ENCODE measurements around the gene TUBB4B. TPM values are rescaled to one million over a fixed set of nuclear protein-coding genes. Genes with fewer than 3 reads are reported as not detected.

The TUBB4B gene
- total RNA-seq, 2 donors from 2014 or later, result 328 to 415 TPM

GRCh38 chr9:137276473-137277328, 35.6 kb downstream of the TUBB4B start:
- Histone ChIP-seq H3K9ac (ENCODE audit: extremely low read depth, low read length, poor library complexity, severe bottlenecking) (peak overlapping the region; percentile 55), H3K27ac (ENCODE audit: low read depth, low read length) (no peak overlapping the region), H3K36me3 (ENCODE audit: control insufficient read depth, insufficient read depth, low read length) (peaks cover 12% of the 10 kb centered on the region), H3K4me1 (ENCODE audit: control insufficient read depth, insufficient read depth, low read length) (peaks cover 10% of the 10 kb centered on the region), H3K4me3 (ENCODE audit: low read length) (peak overlapping the region; percentile 73), H3K27me3 (ENCODE audit: control insufficient read depth, insufficient read depth, low read length, poor library complexity, severe bottlenecking) (no peaks in the 10 kb centered on the region), H3K9me3 (ENCODE audit: control insufficient read depth, low read length) (no peaks in the 10 kb centered on the region)
- Mint-ChIP-seq H3K36me3 (ENCODE audit: low read depth) (peaks cover 9% of the 10 kb centered on the region), H3K27me3 (ENCODE audit: insufficient read depth) (peaks cover 2% of the 10 kb centered on the region), H3K4me3 (peak overlapping the region; percentile 59), H3K9me3 (no peaks in the 10 kb centered on the region), H3K27ac (peak overlapping the region; percentile 96), H3K4me1 (peaks cover 20% of the 10 kb centered on the region)
- TF ChIP-seq CTCF (conservative IDR thresholded peaks at IDR 0.05), result no peak
- WGBS, 2 experiments (ENCODE audit: insufficient coverage in 1 of 2, insufficient read length in 1 of 2), result 62 to 84% methylated on average over 12 to 30 of the region's 30 CpGs
- peak; percentile 84 for DNase-seq

GRCh38 chr9:137277329-137278041, 36.4 kb downstream of the TUBB4B start, which contains the start of gene TOR4A:
Gene TOR4A, plus strand, starts transcription at chr9:137277726. Its CDS starts 964 bp downstream, at chr9:137278690.
- Mint-ChIP-seq H3K9me3 (no peaks in the 10 kb centered on the region), H3K4me3 (peak within 1 kb of the TSS; percentile 59), H3K36me3 (ENCODE audit: low read depth) (peaks cover 11% of the 10 kb centered on the region), H3K4me1 (peaks cover 20% of the 10 kb centered on the region), H3K27ac (peak within 1 kb of the TSS; percentile 96), H3K27me3 (ENCODE audit: insufficient read depth) (peaks cover 5% of the 10 kb centered on the region)
- Histone ChIP-seq H3K9ac (ENCODE audit: extremely low read depth, low read length, poor library complexity, severe bottlenecking) (peak within 1 kb of the TSS; percentile 55), H3K27me3 (ENCODE audit: control insufficient read depth, insufficient read depth, low read length, poor library complexity, severe bottlenecking) (no peaks in the 10 kb centered on the region), H3K4me1 (ENCODE audit: control insufficient read depth, insufficient read depth, low read length) (peaks cover 10% of the 10 kb centered on the region), H3K4me3 (ENCODE audit: low read length) (peak within 1 kb of the TSS; percentile 73), H3K36me3 (ENCODE audit: control insufficient read depth, insufficient read depth, low read length) (peaks cover 12% of the 10 kb centered on the region), H3K9me3 (ENCODE audit: control insufficient read depth, low read length) (no peaks in the 10 kb centered on the region), H3K27ac (ENCODE audit: low read depth, low read length) (no peak within 1 kb of the TSS)
- TF ChIP-seq CTCF (conservative IDR thresholded peaks at IDR 0.05), result peak; percentile 29
- 21 to 26% methylated on average over 10 to 25 of the region's 25 CpGs for WGBS, 2 experiments (ENCODE audit: insufficient coverage in 1 of 2, insufficient read length in 1 of 2)
- DNase-seq, result peak; percentile 94

GRCh38 chr9:137278061-137278701, 37.1 kb downstream of the TUBB4B start:
- Mint-ChIP-seq H3K27ac (peak overlapping the region; percentile 80), H3K4me1 (peaks cover 20% of the 10 kb centered on the region), H3K4me3 (peak overlapping the region; percentile 59), H3K36me3 (ENCODE audit: low read depth) (peaks cover 12% of the 10 kb centered on the region), H3K27me3 (ENCODE audit: insufficient read depth) (peaks cover 10% of the 10 kb centered on the region), H3K9me3 (no peaks in the 10 kb centered on the region)
- Histone ChIP-seq H3K36me3 (ENCODE audit: control insufficient read depth, insufficient read depth, low read length) (peaks cover 8% of the 10 kb centered on the region), H3K9me3 (ENCODE audit: control insufficient read depth, low read length) (no peaks in the 10 kb centered on the region), H3K4me1 (ENCODE audit: control insufficient read depth, insufficient read depth, low read length) (peaks cover 10% of the 10 kb centered on the region), H3K9ac (ENCODE audit: extremely low read depth, low read length, poor library complexity, severe bottlenecking) (peak overlapping the region; percentile 55), H3K27me3 (ENCODE audit: control insufficient read depth, insufficient read depth, low read length, poor library complexity, severe bottlenecking) (no peaks in the 10 kb centered on the region), H3K4me3 (ENCODE audit: low read length) (peak overlapping the region; percentile 73), H3K27ac (ENCODE audit: low read depth, low read length) (no peak overlapping the region)
- WGBS, 2 experiments (ENCODE audit: insufficient coverage in 1 of 2, insufficient read length in 1 of 2), result 36 to 56% methylated on average over 27 to 54 of the region's 54 CpGs
- DNase-seq, result peak; percentile 84
- TF ChIP-seq CTCF (conservative IDR thresholded peaks at IDR 0.05), result no peak

Measured in endodermal cell (in vitro differentiated cells).